Measurements from ENCODE around the gene ZP2.
A peak's percentile ranks its signal among the peaks of the same experiment; 100 is the strongest.
"Not testable (repeated sequence)": the region's sequence is repeated elsewhere in the genome, so short reads cannot be mapped to it uniquely, and the experiment has no call there.

Gene ZP2

DNA sequence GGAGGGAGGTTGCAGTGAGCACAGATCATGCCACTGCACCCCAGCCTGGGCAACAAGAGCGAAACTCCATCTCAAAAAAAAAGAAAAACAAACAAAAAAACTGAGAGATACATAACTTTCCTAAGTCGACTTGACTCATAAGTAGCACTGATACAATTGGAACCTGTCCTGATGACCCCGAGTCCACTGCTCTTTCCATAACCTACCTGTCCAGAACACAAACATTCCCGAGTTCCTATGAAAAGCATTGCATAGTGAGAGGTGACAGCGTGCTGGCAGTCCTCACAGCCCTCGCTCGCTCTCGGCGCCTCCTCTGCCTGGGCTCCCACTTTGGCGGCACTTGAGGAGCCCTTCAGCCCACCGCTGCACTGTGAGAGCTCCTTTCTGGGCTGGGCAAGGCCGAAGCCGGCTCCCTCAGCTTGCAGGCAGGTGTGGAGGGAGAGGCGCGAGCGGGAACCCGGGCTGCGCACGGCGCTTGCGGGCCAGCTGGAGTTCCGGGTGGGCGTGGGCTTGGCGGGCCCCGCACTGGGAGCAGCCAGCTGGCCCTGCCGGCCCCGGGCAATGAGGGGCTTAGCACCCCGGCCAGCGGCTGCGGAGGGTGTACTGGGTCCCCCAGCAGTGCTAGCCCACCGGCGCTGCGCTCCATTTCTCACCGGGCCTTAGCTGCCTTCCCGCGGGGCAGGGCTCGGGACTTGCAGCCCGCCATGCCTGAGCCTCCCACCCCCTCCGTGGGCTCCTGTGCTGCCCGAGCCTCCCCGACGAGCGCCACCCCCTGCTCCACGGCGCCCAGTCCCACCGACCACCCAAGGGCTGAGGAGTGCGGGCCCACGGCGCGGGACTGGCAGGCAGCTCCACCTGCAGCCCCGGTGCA, 59.0 kb downstream of the ZP2 start:
- not testable (repeated sequence) for DNase-seq

DNA sequence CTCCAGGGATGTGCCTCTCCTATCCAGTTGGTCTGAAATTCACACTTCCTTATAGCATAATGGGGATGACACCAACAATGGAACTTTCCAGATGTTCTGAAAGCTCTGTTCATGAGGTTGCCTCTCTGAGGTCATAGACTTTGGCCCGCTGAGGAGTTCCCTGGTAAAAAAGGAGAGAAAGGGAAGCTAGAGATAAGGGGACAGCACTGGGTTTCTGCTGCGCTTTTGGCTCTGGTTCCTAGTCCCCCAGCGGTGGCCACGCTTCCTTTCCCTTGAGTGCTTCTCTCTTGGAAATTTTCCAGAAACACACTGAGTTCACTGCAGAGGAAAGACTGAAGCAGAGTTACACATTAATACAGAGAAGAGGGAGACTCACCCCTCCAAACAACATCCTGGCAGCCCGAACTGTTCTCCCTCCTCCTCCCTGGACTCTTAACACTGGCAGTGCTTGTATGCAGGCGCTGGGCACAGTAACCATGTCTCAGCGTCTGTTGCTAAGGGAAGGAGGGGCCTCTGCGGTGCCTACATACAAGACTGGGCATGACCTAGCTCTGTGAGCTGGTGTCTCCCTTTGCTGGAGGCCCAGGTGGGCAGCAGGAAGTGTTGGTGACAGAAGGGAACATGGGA, 60.9 kb downstream of the ZP2 start, which contains the start of gene DNAH3:
TSS of gene DNAH3 (minus strand) at position 472 of the 627 bp plus-strand sequence. CDS start 527 bp downstream, outside the sequence.
- peak in 2 of 58 donors; percentile 2 to 3 for DNase-seq

Measured in anterior cingulate cortex (tissue), 58 donors.